Suppressor macrophage (primary cell): ENCODE results near the gene PRRG4.
A peak's percentile ranks its signal among the peaks of the same experiment; 100 is the strongest.
"Not testable (repeated sequence)": the region's sequence is repeated elsewhere in the genome, so short reads cannot be mapped to it uniquely, and the experiment has no call there.

Experiments used
- DNase-seq, 4 experiments: peaks; one replicate each; pipeline ENCODE4 v3.0.0-alpha.2; 2020 to 2022

PRRG4 gene

GRCh38 chr11:32830796-32831195, 1.1 kb downstream of the PRRG4 start:
- DNase-seq, result no peak

- no peak for DNase-seq
Observed at GRCh38 chr11:32831221-32831620, 1.5 kb downstream of the PRRG4 start.

- DNase-seq, result no peak
Observed at GRCh38 chr11:32833921-32834320, 4.2 kb downstream of the PRRG4 start.

GRCh38 chr11:32836946-32837345, 7.2 kb downstream of the PRRG4 start:
- no peak for DNase-seq

- no peak for DNase-seq
Observed at GRCh38 chr11:32838505-32839274, 9.0 kb downstream of the PRRG4 start.

- no peak for DNase-seq
Observed at GRCh38 chr11:32839308-32839707, 9.6 kb downstream of the PRRG4 start.

- DNase-seq, result peak in 1 of 4 experiments; percentile 10
Observed at GRCh38 chr11:32840587-32840986, 10.9 kb downstream of the PRRG4 start.

GRCh38 chr11:32843544-32843943, 13.8 kb downstream of the PRRG4 start:
- peak in 1 of 4 experiments; percentile 30 for DNase-seq

GRCh38 chr11:32847511-32847910, 17.8 kb downstream of the PRRG4 start:
- DNase-seq, result peak; percentile 30 to 81 (median 58)

GRCh38 chr11:32849761-32850160, 20.0 kb downstream of the PRRG4 start:
- DNase-seq, result peak in 3 of 4 experiments; percentile 6 to 56 (median 46)

- no peak for DNase-seq
Observed at GRCh38 chr11:32851251-32851650, 21.5 kb downstream of the PRRG4 start.

GRCh38 chr11:32852207-32852606, 22.5 kb downstream of the PRRG4 start:
- DNase-seq, result peak; percentile 28 to 46 (median 40)

GRCh38 chr11:32855601-32856000, 25.9 kb downstream of the PRRG4 start:
- no peak for DNase-seq

GRCh38 chr11:32858731-32859130, 29.0 kb downstream of the PRRG4 start:
- no peak for DNase-seq

- no peak for DNase-seq
Observed at GRCh38 chr11:32861850-32862577, 32.3 kb downstream of the PRRG4 start.

- DNase-seq, result no peak
Observed at GRCh38 chr11:32864555-32864954, 34.8 kb downstream of the PRRG4 start.

- not testable (repeated sequence) for DNase-seq
Observed at GRCh38 chr11:32868752-32869151, 39.0 kb downstream of the PRRG4 start.

GRCh38 chr11:32870676-32871075, 40.9 kb downstream of the PRRG4 start:
- peak in 2 of 4 experiments; percentile 11 to 14 for DNase-seq

GRCh38 chr11:32874132-32874531, 44.4 kb downstream of the PRRG4 start:
- no peak for DNase-seq

- no peak for DNase-seq
Observed at GRCh38 chr11:32881286-32881685, 51.6 kb downstream of the PRRG4 start.

- no peak for DNase-seq
Observed at GRCh38 chr11:32883421-32883820, 53.7 kb downstream of the PRRG4 start.

GRCh38 chr11:32884023-32884422, 54.3 kb downstream of the PRRG4 start:
- no peak for DNase-seq

GRCh38 chr11:32884770-32885384, 55.1 kb downstream of the PRRG4 start:
- peak; percentile 26 to 48 (median 37) for DNase-seq

GRCh38 chr11:32885556-32885955, 55.8 kb downstream of the PRRG4 start:
- no peak for DNase-seq
